Measurements from ENCODE around the gene SERHL2.
A peak's percentile ranks its signal among the peaks of the same experiment; 100 is the strongest.
"Not testable (repeated sequence)": the region's sequence is repeated elsewhere in the genome, so short reads cannot be mapped to it uniquely, and the experiment has no call there.

SERHL2 gene

GRCh38 chr22:42548597-42549330 is 5.0 kb upstream of the SERHL2 start:
- TF ChIP-seq, protein P1, sequence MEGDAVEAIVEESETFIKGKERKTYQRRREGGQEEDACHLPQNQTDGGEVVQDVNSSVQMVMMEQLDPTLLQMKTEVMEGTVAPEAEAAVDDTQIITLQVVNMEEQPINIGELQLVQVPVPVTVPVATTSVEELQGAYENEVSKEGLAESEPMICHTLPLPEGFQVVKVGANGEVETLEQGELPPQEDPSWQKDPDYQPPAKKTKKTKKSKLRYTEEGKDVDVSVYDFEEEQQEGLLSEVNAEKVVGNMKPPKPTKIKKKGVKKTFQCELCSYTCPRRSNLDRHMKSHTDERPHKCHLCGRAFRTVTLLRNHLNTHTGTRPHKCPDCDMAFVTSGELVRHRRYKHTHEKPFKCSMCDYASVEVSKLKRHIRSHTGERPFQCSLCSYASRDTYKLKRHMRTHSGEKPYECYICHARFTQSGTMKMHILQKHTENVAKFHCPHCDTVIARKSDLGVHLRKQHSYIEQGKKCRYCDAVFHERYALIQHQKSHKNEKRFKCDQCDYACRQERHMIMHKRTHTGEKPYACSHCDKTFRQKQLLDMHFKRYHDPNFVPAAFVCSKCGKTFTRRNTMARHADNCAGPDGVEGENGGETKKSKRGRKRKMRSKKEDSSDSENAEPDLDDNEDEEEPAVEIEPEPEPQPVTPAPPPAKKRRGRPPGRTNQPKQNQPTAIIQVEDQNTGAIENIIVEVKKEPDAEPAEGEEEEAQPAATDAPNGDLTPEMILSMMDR (conservative IDR thresholded peaks at IDR 0.05; ENCODE audit: low read depth, low read length) = no peak
- no peak for DNase-seq (ENCODE audit: low read depth)
- no peak overlapping the region for H3K4me3 ChIP-seq (ENCODE audit: low read depth, low read length)

DNA sequence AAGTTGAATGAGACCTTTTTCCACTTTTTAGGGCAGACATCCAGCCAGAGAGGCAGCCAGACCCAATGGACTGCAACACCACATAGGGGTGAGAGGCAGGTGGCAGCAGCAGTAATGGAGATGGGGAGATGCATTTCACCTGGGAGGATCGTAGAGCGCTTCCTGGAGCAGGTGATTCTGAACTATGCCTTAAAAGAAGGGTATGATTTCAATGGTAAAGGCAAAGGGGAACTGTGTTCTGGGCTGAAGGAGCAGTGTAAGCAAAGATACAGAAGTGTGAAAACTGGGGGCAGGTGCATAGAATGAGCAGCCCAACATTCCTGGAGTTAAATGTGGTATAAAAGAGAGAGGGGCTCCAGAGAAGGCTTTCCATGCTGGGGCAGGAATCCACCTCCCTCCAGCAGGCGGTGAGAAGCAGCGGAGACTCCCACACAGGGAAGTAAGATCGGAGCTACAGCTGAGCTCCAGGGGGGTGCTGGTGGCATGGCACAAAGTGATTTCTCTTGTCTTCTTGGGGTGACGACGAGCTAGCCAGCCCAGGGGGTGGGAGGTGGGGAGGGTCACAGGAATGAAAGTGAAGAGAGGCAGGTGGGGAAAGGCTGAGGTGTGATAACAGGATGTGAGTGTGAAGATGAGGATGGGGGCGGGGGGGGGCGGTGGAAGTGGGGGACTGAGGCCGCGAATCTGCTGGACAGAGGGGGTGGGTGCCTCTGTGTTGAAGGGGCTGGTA is 4.3 kb upstream of the SERHL2 start:
- TF ChIP-seq, protein P1 (conservative IDR thresholded peaks at IDR 0.05; ENCODE audit: low read depth, low read length) = no peak
- no peak overlapping the region for H3K4me3 ChIP-seq (ENCODE audit: low read depth, low read length)
- no peak for DNase-seq (ENCODE audit: low read depth)

DNA sequence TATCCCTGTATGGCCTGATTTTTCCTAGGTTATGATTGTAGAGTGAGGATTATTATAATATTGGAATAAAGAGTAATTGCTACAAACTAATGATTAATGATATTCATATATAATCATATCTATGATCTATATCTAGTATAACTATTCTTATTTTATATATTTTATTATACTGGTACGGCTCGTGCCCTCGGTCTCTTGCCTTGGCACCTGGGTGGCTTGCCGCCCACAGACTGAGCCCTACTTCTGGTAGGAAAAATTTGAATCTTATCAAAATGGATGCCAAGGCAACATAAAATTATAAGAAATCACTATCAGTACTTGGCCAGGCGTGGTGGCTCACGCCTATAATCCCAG is 1.5 kb upstream of the SERHL2 start:
- not testable (repeated sequence) for DNase-seq (ENCODE audit: low read depth); H3K4me3 ChIP-seq (ENCODE audit: low read depth, low read length)

GRCh38 chr22:42560381-42560780 is 6.6 kb downstream of the SERHL2 start:
- TF ChIP-seq, protein P1 (conservative IDR thresholded peaks at IDR 0.05; ENCODE audit: low read depth, low read length) = no peak
- DNase-seq (ENCODE audit: low read depth) = no peak
- no peak overlapping the region for H3K4me3 ChIP-seq (ENCODE audit: low read depth, low read length)

GRCh38 chr22:42560781-42561180 is 7.0 kb downstream of the SERHL2 start:
- DNase-seq (ENCODE audit: low read depth) = peak; percentile 26
- TF ChIP-seq, protein P1 (conservative IDR thresholded peaks at IDR 0.05; ENCODE audit: low read depth, low read length) = peak; percentile 68

GRCh38 chr22:42561856-42562255 is 8.1 kb downstream of the SERHL2 start:
- no peak for DNase-seq (ENCODE audit: low read depth)
- H3K4me3 ChIP-seq (ENCODE audit: low read depth, low read length) = no peak overlapping the region
- TF ChIP-seq, protein P1 (conservative IDR thresholded peaks at IDR 0.05; ENCODE audit: low read depth, low read length) = no peak

More at GRCh38 chr22:42560781-42561180, 7.0 kb downstream of the SERHL2 start:
- no peak overlapping the region for H3K4me3 ChIP-seq (ENCODE audit: low read depth, low read length)

DNA sequence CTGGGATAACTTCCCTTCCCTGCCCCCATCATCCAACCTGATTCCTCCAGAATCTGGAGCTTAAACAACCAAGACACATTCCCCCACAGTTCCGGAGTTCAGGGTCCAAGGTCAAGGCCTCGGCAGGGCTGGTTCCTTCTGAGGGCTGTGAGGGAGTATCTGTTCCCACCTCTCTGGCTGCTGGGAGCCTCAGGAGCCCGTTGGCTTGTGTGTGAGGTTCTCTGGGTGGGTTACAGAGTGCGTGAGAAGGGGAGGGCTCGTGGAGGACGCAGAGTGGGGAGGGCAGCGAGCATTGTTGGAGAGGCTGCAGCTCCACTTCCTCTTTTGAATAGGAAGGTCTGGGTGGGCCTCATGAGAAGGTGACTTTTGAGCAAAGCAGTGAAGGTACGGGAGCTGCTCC is 8.5 kb downstream of the SERHL2 start:
- no peak for DNase-seq (ENCODE audit: low read depth)
- TF ChIP-seq, protein P1 (conservative IDR thresholded peaks at IDR 0.05; ENCODE audit: low read depth, low read length) = no peak
- no peak overlapping the region for H3K4me3 ChIP-seq (ENCODE audit: low read depth, low read length)

All from choroid plexus epithelial cell (primary cell).